Effector memory CD8-positive, alpha-beta T cell (primary cell): Measurements from ENCODE around the gene SLC38A10.
"Not testable (repeated sequence)": the region's sequence is repeated elsewhere in the genome, so short reads cannot be mapped to it uniquely, and the experiment has no call there.

Experiments
- ATAC-seq: fragments of 150-1000 bp; cut with Tn5 transposase; replicated peaks from 2 replicates; pipeline ENCODE4 v1.10.0; 2021; ENCODE audit warnings: mild to moderate bottlenecking, moderate library complexity
- DNase-seq, 3 experiments: peaks; one replicate each; pipeline ENCODE4 v3.0.0; 2021
- H3K27ac Mint-ChIP-seq, 2 donors: one replicate each; pipeline ENCODE4 v1.8.0; 2022; ENCODE audit warnings: mild to moderate bottlenecking in 2 of 2, mixed read lengths in 2 of 2, moderate library complexity in 2 of 2
- H3K27me3 Mint-ChIP-seq, 2 donors: one replicate each; pipeline ENCODE4 v1.8.0; 2022; ENCODE audit warnings: mixed read lengths in 2 of 2
- H3K36me3 Mint-ChIP-seq: one replicate; pipeline ENCODE4 v1.8.0; 2022; ENCODE audit warnings: mild to moderate bottlenecking, moderate library complexity, mixed read lengths; ENCODE audit not compliant: insufficient read depth
- H3K4me1 Mint-ChIP-seq, 2 donors: one replicate each; pipeline ENCODE4 v1.8.0; 2022; ENCODE audit warnings: low read depth in 2 of 2, mixed read lengths in 2 of 2
- H3K4me3 Mint-ChIP-seq, 2 donors: one replicate each; pipeline ENCODE4 v1.8.0; 2022; ENCODE audit warnings: mild to moderate bottlenecking in 2 of 2, mixed read lengths in 2 of 2, moderate library complexity in 2 of 2
- H3K9me3 Mint-ChIP-seq, 2 donors: one replicate each; pipeline ENCODE4 v1.8.0; 2022; ENCODE audit warnings: mixed read lengths in 2 of 2

SLC38A10 gene

DNA sequence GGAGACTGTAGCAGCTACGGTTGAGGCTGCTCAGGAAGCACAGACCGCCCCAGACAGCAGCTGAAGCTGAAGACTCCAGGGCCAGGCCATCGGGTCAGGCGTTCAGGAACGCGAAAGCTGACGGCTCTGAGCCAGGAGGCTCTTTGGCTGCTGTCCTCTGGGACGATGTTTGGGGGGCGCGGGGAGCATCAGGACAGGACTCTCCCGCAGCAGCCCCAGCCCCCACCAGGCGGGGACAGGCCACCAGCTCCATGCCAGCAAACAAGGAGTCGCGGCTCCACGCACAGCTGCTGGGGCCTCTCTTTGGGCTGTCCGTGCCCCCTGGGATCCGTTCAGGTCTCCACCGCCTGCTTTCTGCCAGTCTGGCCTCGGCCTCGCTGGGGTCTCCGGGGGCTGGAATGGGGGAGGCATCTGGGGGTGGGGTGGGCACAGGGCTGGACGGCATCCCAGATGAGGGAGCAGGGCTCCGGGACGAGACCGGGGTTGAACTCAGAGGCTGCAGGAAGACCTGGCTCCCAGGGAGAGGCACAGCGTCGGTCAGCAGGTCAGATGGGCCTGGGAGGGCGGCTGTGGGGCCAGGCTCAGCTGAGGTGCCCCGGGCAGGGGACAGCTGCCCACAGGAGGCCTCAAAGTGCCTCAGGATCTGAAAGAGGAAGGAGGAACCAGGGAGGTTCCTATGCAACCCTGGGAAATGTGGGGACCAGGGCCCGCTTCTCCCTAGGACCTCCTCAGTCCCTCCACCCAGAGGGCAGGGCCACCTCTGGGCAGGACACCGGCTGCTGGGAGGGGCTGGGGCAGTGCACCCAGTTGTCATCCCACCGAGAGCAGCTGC lies 66.1 kb downstream of the SLC38A10 start:
- ATAC-seq (no peak), DNase-seq (no peak)
- no peak overlapping the region for H3K4me3 Mint-ChIP-seq
- peaks cover 7 to 18% of the 10 kb centered on the region in 2 donors for H3K4me1 Mint-ChIP-seq
- no peaks in the 10 kb centered on the region for H3K27me3 Mint-ChIP-seq
- no peaks in the 10 kb centered on the region for H3K9me3 Mint-ChIP-seq
- H3K27ac Mint-ChIP-seq, result no peak overlapping the region
- peaks cover 12% of the 10 kb centered on the region for H3K36me3 Mint-ChIP-seq

- H3K27ac Mint-ChIP-seq, result no peak overlapping the region
- ATAC-seq (peak; percentile 35), DNase-seq (no peak)
- H3K4me1 Mint-ChIP-seq, result peaks cover 12 to 24% of the 10 kb centered on the region in 2 donors
- peaks cover 12% of the 10 kb centered on the region for H3K36me3 Mint-ChIP-seq
- H3K27me3 Mint-ChIP-seq, result no peaks in the 10 kb centered on the region
- no peaks in the 10 kb centered on the region for H3K9me3 Mint-ChIP-seq
- no peak overlapping the region for H3K4me3 Mint-ChIP-seq
Observed at GRCh38 chr17:81228420-81228819, 66.7 kb downstream of the SLC38A10 start.

DNA sequence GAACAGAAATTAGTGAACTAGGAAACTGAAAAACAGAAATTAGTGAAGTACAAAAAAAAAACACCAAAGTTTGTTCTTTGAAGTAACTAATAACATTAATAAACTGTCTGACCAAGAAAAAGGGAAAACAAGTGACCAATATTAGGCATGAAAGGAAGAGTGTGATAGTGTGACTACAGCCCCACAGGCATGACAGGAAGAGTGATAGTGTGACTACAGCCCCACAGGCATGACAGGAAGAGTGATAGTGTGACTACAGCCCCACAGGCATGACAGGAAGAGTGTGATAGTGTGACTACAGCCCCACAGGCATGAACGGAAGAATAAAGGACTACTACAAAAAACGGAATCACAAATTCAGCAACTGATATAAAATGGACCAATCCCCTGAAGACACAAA lies 67.5 kb downstream of the SLC38A10 start:
- not testable (repeated sequence) for H3K27me3 Mint-ChIP-seq, ATAC-seq, H3K27ac Mint-ChIP-seq, H3K4me3 Mint-ChIP-seq, H3K9me3 Mint-ChIP-seq, DNase-seq
- Mint-ChIP-seq H3K36me3 (peaks cover 12% of the 10 kb centered on the region), H3K4me1 (peaks cover 14 to 25% of the 10 kb centered on the region in 2 donors)

- Mint-ChIP-seq H3K9me3 (no peaks in the 10 kb centered on the region), H3K4me1 (peaks cover 18 to 19% of the 10 kb centered on the region in 2 donors), H3K36me3 (peaks cover 8% of the 10 kb centered on the region), H3K27me3 (no peaks in the 10 kb centered on the region), H3K27ac (peak overlapping the region; percentile 13 to 59), H3K4me3 (peak overlapping the region; percentile 75 to 81)
- no peak for ATAC-seq
- DNase-seq, result no peak
Observed at GRCh38 chr17:81223762-81224130, 71.4 kb downstream of the SLC38A10 start.

DNA sequence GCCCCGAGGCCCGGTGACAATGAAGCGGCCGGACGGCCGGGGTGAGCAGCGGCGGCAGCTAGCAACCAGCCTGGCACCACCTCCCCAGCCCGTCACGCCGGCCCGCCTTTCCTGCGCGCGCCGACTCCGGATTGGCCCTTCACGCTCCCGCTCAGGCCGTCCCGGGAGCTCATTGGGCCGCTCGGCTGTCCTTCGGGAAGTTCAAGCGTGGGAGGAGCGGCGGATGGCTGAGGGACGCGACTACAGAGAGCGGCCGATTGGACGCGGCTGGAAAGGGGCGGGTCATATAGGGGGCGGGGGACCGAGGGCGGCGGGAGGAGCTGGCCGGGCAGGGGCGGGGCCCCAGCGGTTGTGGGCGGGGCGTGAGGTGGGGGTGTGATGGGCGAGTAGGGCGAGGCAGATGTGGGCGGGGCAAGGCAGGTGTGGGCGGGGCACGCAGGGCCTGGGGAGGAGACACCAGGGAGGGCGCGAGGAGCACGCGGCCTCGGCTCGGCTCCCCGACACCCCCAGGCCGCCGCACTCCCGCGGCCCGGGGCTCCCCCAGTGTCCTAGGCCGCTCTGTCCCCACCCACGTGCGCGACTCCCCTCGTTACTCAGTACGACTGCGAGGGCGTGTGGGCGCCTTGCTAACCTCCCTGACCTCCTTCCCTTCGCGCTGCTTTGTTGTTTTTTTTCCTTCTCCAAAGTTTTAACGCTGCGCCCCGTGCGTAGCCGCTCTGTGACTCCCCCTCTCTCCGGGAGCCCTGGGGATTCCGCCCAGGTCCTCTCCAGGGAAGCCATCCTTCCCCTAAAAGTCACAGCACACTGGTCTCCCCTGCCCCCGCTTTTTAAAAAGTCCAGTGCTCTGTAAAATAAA lies 72.0 kb downstream of the SLC38A10 start, which contains the start of gene CEP131:
Gene CEP131, minus strand, starts transcription at position 60 of the 856 bp plus-strand sequence. CDS start 2,909 bp downstream, outside the sequence.
- peak; percentile 98 to 99 (median 98) for DNase-seq
- H3K4me3 Mint-ChIP-seq, result peak within 1 kb of the TSS; percentile 75 to 81
- no peaks in the 10 kb centered on the region for H3K27me3 Mint-ChIP-seq
- H3K9me3 Mint-ChIP-seq, result no peaks in the 10 kb centered on the region
- H3K36me3 Mint-ChIP-seq, result peaks cover 8% of the 10 kb centered on the region
- peak within 1 kb of the TSS; percentile 13 to 59 for H3K27ac Mint-ChIP-seq
- ATAC-seq, result peak; percentile 95
- H3K4me1 Mint-ChIP-seq, result peaks cover 16 to 19% of the 10 kb centered on the region in 2 donors

DNA sequence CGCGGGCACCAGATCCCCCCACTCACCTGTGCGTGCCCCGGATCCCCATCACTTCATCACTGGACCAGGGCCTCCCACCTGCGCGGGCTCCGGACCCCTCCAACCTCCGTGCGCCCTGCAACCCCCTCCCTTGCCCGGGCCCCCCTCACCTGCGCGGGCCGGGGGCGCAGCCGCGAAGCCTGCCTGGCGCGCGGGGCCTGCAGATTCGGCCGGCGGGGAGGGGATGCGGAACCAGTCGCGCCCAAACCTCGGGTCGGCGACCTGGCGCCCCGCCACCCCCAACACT lies 72.5 kb downstream of the SLC38A10 start:
- H3K27ac Mint-ChIP-seq, result no peak overlapping the region
- H3K4me1 Mint-ChIP-seq, result peaks cover 10 to 16% of the 10 kb centered on the region in 2 donors
- no peaks in the 10 kb centered on the region for H3K27me3 Mint-ChIP-seq
- ATAC-seq, result no peak
- DNase-seq, result no peak
- H3K4me3 Mint-ChIP-seq, result peak overlapping the region; percentile 75 to 81
- no peaks in the 10 kb centered on the region for H3K9me3 Mint-ChIP-seq
- peaks cover 8% of the 10 kb centered on the region for H3K36me3 Mint-ChIP-seq

- ATAC-seq (no peak), DNase-seq (no peak)
- Mint-ChIP-seq H3K9me3 (no peaks in the 10 kb centered on the region), H3K27me3 (no peaks in the 10 kb centered on the region), H3K4me1 (peaks cover 8 to 15% of the 10 kb centered on the region in 2 donors), H3K4me3 (peak overlapping the region; percentile 75 to 81), H3K27ac (no peak overlapping the region), H3K36me3 (peaks cover 11% of the 10 kb centered on the region)
Observed at GRCh38 chr17:81221842-81222619, 73.1 kb downstream of the SLC38A10 start.

GRCh38 chr17:81221371-81221841 lies 73.7 kb downstream of the SLC38A10 start:
- Mint-ChIP-seq H3K27ac (no peak overlapping the region), H3K27me3 (no peaks in the 10 kb centered on the region), H3K4me3 (peak overlapping the region; percentile 19 to 81), H3K9me3 (no peaks in the 10 kb centered on the region), H3K4me1 (peaks cover 8 to 15% of the 10 kb centered on the region in 2 donors), H3K36me3 (peaks cover 11% of the 10 kb centered on the region)
- no peak for ATAC-seq
- no peak for DNase-seq

GRCh38 chr17:81219476-81220180 lies 75.5 kb downstream of the SLC38A10 start:
- no peaks in the 10 kb centered on the region for H3K27me3 Mint-ChIP-seq
- peaks cover 8 to 15% of the 10 kb centered on the region in 2 donors for H3K4me1 Mint-ChIP-seq
- no peak overlapping the region for H3K4me3 Mint-ChIP-seq
- ATAC-seq (no peak), DNase-seq (no peak)
- no peaks in the 10 kb centered on the region for H3K9me3 Mint-ChIP-seq
- peaks cover 11% of the 10 kb centered on the region for H3K36me3 Mint-ChIP-seq
- peak overlapping the region in 1 of 2 donors; percentile 62 for H3K27ac Mint-ChIP-seq

DNA sequence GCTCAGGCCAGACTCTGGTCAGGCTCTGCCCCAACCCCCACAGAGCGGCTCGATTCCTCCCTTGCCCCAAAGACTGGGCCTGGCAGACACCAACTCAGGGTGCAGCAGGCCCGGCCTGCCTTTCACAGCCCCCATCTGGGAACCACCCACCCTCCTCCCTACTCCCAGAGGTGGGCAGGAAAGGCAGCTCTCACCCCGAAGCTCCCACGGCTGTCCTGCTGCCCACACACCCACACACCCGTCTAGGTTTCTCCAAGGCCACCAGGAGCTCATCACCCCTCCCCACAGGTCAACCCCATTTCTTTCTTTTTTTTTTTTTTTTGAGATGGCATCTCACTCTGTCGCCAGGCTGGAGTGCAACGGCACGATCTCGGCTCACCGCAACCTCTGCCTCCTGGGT lies 76.1 kb downstream of the SLC38A10 start:
- Mint-ChIP-seq H3K27ac (peak overlapping the region in 1 of 2 donors; percentile 62), H3K4me3 (no peak overlapping the region), H3K4me1 (peaks cover 6 to 15% of the 10 kb centered on the region in 2 donors), H3K27me3 (no peaks in the 10 kb centered on the region), H3K36me3 (peaks cover 11% of the 10 kb centered on the region), H3K9me3 (no peaks in the 10 kb centered on the region)
- no peak for DNase-seq
- ATAC-seq, result no peak

GRCh38 chr17:81218459-81218858 lies 76.6 kb downstream of the SLC38A10 start:
- Mint-ChIP-seq H3K9me3 (no peaks in the 10 kb centered on the region), H3K4me3 (no peak overlapping the region), H3K27me3 (no peaks in the 10 kb centered on the region), H3K36me3 (peaks cover 11% of the 10 kb centered on the region), H3K4me1 (peaks cover 1 to 11% of the 10 kb centered on the region in 2 donors), H3K27ac (no peak overlapping the region)
- DNase-seq, result no peak
- ATAC-seq, result no peak

- no peaks in the 10 kb centered on the region for H3K9me3 Mint-ChIP-seq
- peaks cover 11% of the 10 kb centered on the region for H3K36me3 Mint-ChIP-seq
- peaks cover 0 to 7% of the 10 kb centered on the region in 2 donors for H3K4me1 Mint-ChIP-seq
- H3K27ac Mint-ChIP-seq, result no peak overlapping the region
- H3K27me3 Mint-ChIP-seq, result no peaks in the 10 kb centered on the region
- ATAC-seq, result no peak
- H3K4me3 Mint-ChIP-seq, result no peak overlapping the region
- DNase-seq, result no peak
Observed at GRCh38 chr17:81217491-81217890, 77.6 kb downstream of the SLC38A10 start.
